Measurements from ENCODE around the gene RUNX2. TPM values are rescaled to one million over a fixed set of nuclear protein-coding genes. Genes with fewer than 3 reads are reported as not detected.

RUNX2 gene
- polyA plus RNA-seq, 1 of the 3 experiments (the other 2 are of a cell fraction): 4.4 TPM

DNA sequence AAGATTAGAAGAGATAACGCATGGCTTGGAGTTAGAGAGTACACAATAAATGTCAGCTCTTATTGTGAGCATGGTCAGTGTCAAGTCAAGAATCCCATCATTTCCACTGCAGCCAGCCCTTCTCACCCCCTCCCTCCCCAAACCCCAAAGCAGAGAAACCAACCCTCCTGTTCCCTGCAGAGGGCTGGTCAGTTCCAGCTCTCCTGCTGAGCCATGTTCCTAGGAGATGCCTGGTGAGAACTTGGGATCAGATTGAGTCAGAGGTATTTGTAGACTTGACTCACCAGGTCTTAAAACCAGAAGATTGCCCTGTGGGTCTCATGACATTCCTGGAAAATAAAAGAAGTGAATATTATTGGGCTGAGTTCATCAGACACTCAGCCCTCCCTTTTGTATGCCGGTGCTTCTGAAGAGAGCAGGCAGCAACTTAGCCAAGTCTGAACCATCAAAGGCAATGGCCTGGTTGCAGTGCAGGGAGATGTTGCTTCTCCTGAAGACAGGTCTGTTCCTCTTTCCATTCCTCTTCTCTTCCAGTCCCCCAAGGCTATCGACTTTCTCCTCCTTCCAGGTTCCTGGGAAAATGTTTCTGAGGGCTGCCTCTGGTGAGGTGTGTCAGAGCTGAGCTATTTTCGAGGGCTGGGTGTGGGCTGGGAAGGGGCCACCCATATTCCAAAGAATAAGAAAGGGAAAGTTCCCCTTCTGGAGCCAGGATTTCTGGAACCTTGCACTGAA is 327.8 kb downstream of the RUNX2 start:
- CTCF ChIA-PET: no interaction called here
- TF ChIP-seq SMC3 (IDR thresholded peaks at IDR 0.05; ENCODE audit: low read depth, low read length): no peak
- TF ChIP-seq RFX5 (IDR thresholded peaks at IDR 0.05; ENCODE audit: low read length): no peak
- TF ChIP-seq YY1 (IDR thresholded peaks at IDR 0.05; ENCODE audit: low read depth): no peak; the same call in 1 of the 2 replicates
- TF ChIP-seq, protein P1, sequence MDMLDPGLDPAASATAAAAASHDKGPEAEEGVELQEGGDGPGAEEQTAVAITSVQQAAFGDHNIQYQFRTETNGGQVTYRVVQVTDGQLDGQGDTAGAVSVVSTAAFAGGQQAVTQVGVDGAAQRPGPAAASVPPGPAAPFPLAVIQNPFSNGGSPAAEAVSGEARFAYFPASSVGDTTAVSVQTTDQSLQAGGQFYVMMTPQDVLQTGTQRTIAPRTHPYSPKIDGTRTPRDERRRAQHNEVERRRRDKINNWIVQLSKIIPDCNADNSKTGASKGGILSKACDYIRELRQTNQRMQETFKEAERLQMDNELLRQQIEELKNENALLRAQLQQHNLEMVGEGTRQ (IDR thresholded peaks at IDR 0.05; ENCODE audit: borderline replicate concordance, low read depth, low read length): no peak
- TF ChIP-seq TCF12 (IDR thresholded peaks at IDR 0.05): peak; percentile 95
- TF ChIP-seq RXRA (IDR thresholded peaks at IDR 0.05; ENCODE audit: borderline replicate concordance, low read depth): peak; percentile 91
- peak; percentile 42; the same call in 1 of the 2 replicates for TF ChIP-seq FOXM1 (IDR thresholded peaks at IDR 0.05; ENCODE audit: low read depth)
- TF ChIP-seq TAF1 (IDR thresholded peaks at IDR 0.05; ENCODE audit: borderline replicate concordance, low read depth, low read length): no peak
- TF ChIP-seq, protein P2, sequence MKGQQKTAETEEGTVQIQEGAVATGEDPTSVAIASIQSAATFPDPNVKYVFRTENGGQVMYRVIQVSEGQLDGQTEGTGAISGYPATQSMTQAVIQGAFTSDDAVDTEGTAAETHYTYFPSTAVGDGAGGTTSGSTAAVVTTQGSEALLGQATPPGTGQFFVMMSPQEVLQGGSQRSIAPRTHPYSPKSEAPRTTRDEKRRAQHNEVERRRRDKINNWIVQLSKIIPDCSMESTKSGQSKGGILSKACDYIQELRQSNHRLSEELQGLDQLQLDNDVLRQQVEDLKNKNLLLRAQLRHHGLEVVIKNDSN (IDR thresholded peaks at IDR 0.05; ENCODE audit: borderline replicate concordance, low read depth): no peak
- TF ChIP-seq GABPA (IDR thresholded peaks at IDR 0.05; ENCODE audit: low read depth): no peak
- peak; percentile 82 for TF ChIP-seq MEF2A (IDR thresholded peaks at IDR 0.05; ENCODE audit: borderline replicate concordance, low read depth)
- TF ChIP-seq, protein P3, sequence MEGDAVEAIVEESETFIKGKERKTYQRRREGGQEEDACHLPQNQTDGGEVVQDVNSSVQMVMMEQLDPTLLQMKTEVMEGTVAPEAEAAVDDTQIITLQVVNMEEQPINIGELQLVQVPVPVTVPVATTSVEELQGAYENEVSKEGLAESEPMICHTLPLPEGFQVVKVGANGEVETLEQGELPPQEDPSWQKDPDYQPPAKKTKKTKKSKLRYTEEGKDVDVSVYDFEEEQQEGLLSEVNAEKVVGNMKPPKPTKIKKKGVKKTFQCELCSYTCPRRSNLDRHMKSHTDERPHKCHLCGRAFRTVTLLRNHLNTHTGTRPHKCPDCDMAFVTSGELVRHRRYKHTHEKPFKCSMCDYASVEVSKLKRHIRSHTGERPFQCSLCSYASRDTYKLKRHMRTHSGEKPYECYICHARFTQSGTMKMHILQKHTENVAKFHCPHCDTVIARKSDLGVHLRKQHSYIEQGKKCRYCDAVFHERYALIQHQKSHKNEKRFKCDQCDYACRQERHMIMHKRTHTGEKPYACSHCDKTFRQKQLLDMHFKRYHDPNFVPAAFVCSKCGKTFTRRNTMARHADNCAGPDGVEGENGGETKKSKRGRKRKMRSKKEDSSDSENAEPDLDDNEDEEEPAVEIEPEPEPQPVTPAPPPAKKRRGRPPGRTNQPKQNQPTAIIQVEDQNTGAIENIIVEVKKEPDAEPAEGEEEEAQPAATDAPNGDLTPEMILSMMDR (IDR thresholded peaks at IDR 0.05): no peak
- TF ChIP-seq RAD21 (IDR thresholded peaks at IDR 0.05; ENCODE audit: low read length): no peak
- no peak for TF ChIP-seq ELF1 (IDR thresholded peaks at IDR 0.05)
- TF ChIP-seq, protein P4, sequence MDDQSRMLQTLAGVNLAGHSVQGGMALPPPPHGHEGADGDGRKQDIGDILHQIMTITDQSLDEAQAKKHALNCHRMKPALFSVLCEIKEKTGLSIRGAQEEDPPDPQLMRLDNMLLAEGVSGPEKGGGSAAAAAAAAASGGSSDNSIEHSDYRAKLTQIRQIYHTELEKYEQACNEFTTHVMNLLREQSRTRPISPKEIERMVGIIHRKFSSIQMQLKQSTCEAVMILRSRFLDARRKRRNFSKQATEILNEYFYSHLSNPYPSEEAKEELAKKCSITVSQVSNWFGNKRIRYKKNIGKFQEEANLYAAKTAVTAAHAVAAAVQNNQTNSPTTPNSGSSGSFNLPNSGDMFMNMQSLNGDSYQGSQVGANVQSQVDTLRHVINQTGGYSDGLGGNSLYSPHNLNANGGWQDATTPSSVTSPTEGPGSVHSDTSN (IDR thresholded peaks at IDR 0.05): peak; percentile 91
- TF ChIP-seq SIN3A (IDR thresholded peaks at IDR 0.05; ENCODE audit: borderline replicate concordance, low read depth, low read length): no peak
- no peak for TF ChIP-seq CHD2 (IDR thresholded peaks at IDR 0.05; ENCODE audit: low read length, partially characterized antibody)
- no peak for TF ChIP-seq MXI1 (IDR thresholded peaks at IDR 0.05; ENCODE audit: low read depth, low read length)
- TF ChIP-seq JUND (IDR thresholded peaks at IDR 0.05): peak; percentile 89
- TF ChIP-seq, protein P5, sequence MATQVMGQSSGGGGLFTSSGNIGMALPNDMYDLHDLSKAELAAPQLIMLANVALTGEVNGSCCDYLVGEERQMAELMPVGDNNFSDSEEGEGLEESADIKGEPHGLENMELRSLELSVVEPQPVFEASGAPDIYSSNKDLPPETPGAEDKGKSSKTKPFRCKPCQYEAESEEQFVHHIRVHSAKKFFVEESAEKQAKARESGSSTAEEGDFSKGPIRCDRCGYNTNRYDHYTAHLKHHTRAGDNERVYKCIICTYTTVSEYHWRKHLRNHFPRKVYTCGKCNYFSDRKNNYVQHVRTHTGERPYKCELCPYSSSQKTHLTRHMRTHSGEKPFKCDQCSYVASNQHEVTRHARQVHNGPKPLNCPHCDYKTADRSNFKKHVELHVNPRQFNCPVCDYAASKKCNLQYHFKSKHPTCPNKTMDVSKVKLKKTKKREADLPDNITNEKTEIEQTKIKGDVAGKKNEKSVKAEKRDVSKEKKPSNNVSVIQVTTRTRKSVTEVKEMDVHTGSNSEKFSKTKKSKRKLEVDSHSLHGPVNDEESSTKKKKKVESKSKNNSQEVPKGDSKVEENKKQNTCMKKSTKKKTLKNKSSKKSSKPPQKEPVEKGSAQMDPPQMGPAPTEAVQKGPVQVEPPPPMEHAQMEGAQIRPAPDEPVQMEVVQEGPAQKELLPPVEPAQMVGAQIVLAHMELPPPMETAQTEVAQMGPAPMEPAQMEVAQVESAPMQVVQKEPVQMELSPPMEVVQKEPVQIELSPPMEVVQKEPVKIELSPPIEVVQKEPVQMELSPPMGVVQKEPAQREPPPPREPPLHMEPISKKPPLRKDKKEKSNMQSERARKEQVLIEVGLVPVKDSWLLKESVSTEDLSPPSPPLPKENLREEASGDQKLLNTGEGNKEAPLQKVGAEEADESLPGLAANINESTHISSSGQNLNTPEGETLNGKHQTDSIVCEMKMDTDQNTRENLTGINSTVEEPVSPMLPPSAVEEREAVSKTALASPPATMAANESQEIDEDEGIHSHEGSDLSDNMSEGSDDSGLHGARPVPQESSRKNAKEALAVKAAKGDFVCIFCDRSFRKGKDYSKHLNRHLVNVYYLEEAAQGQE (IDR thresholded peaks at IDR 0.05; ENCODE audit: low read depth, low read length): peak; percentile 78
- TF ChIP-seq FOXJ3 (CRISPR knock-in tag; IDR thresholded peaks at IDR 0.05): no peak
- peak; percentile 93 for TF ChIP-seq TEAD4 (IDR thresholded peaks at IDR 0.05; ENCODE audit: borderline replicate concordance, insufficient read depth)
- peak; percentile 48; the same call in 1 of the 2 replicates for TF ChIP-seq POLR2AphosphoS5 (IDR thresholded peaks at IDR 0.05; ENCODE audit: low read depth, low read length)
- TF ChIP-seq GATA2 (CRISPR knock-in tag; IDR thresholded peaks at IDR 0.05): no peak

More for the DNA sequence above, 327.8 kb downstream of the RUNX2 start:
- Histone ChIP-seq H3K36me3 (replicated peaks in 1 of 2; ENCODE audit: control insufficient read depth in 1 of 2, insufficient read depth in 2 of 2, low read length in 1 of 2) (no peaks in the 10 kb centered on the region), H3K4me3 (ENCODE audit: low read depth in 2 of 2, low read length in 1 of 2) (peak overlapping the region in 1 of 2 experiments; percentile 33; a peak in 2 of 4 replicates), H3K4me1 (ENCODE audit: control insufficient read depth in 1 of 2, insufficient read depth in 2 of 2, low read depth in 1 of 2, low read length in 1 of 2) (peaks cover 0 to 33% of the 10 kb centered on the region in 2 experiments; a peak in 3 of 4 replicates), H3K9ac (peak overlapping the region; percentile 76; the same call in 1 of the 2 replicates), H3F3A (replicated peaks; ENCODE audit: insufficient read depth) (peaks cover 17% of the 10 kb centered on the region), H3K79me2 (ENCODE audit: insufficient read depth) (0 out of 2 replicates have a peak, but pooled peaks cover 3% of the 10 kb centered on the region), H2AFZ (ENCODE audit: low read depth) (no peak overlapping the region; the same call in 1 of the 2 replicates), H3K9me2 (no peaks in the 10 kb centered on the region), H4K20me1 (ENCODE audit: insufficient read depth) (no peaks in the 10 kb centered on the region), H3K27me3 (ENCODE audit: insufficient read depth) (no peaks in the 10 kb centered on the region), H3K4me2 (peak overlapping the region; percentile 63), H3K27ac (ENCODE audit: low read depth in 2 of 2, low read length in 1 of 2) (peak overlapping the region in 1 of 2 experiments; percentile 99; a peak in 2 of 4 replicates), H3K9me3 (no peaks in the 10 kb centered on the region)
- 9% methylated on average over 4 of the region's 4 CpGs for WGBS (ENCODE audit: low lambda C conversion rate)
- POLR2A ChIA-PET: no interaction called here
- DNase-seq: no peak
